GM18907 (cell line): ENCODE data around the gene EIF4E3.

ENCODE experiments used
- ATAC-seq: cut with Tn5 transposase; IDR thresholded peaks from one replicate; pipeline ENCODE4 v1.9.1; 2021; ENCODE audit warnings: mild to moderate bottlenecking, moderate library complexity; ENCODE audit not compliant: unreplicated experiment

EIF4E3 gene

GRCh38 chr3:71651625-71652024 is 73.6 kb downstream of the EIF4E3 start:
- no peak for ATAC-seq

- ATAC-seq, result no peak
These were observed 74.8 kb downstream of the EIF4E3 start for GRCh38 chr3:71650372-71650771.

DNA sequence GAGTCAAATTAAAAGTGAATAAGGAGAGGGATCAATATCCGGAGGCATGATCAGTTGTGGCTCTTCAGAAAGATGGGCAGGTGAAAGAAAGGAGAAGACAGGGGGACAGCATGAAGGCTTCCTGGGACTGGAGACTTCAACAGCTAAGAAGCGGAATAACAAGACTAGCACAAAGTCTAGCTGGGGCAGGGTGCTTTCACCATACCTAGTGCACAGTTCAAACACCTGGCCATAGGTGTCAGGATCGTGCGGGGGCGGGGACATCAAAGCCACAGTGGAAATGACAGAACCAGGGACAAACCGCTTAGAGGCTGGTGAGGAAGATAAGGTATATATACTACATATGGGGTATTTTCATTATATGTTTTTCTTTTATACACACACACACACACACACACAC is 75.4 kb downstream of the EIF4E3 start:
- ATAC-seq, result no peak

DNA sequence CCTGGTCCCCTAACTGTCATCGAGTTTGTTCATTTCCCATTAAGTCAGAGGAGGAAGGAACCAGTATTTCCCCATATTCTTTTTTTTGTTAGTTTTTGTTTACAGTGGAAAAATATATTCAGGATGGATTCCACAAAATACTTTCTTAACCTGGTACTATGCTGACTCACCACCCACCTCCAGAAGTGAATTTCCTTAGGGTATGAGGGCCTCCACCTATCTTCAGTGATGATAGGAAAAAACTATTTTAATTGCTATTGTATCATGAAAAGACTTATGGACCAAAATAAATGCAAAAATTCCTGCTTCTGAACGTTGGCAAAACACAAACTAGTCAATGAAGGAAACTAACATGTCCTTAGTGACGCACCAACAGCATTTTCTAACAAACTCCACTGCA is 77.5 kb downstream of the EIF4E3 start:
- no peak for ATAC-seq

DNA sequence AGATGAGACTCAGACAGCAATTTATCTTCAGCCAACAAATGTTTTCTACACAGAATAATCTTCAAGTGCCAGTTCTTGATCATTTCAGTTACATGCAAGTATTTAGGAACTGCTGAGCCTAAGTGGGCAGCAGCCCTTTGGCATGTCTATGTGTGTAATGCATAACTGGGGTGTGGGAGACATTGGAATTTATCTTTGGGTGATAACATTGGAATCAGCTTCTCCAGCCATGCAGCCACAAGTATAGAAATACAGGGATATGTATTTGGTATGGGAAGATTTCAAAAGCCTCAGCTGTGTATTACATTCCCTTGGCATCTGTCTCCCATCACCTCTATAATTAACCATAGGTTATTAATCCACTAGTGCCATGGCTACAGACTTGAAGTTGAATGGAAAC is 78.2 kb downstream of the EIF4E3 start:
- ATAC-seq, result no peak

GRCh38 chr3:71645140-71645539 is 80.1 kb downstream of the EIF4E3 start:
- no peak for ATAC-seq

- ATAC-seq, result no peak
These were observed 83.5 kb downstream of the EIF4E3 start for GRCh38 chr3:71641674-71642073.

- ATAC-seq, result no peak
These were observed 84.7 kb downstream of the EIF4E3 start for GRCh38 chr3:71640331-71640983.

- ATAC-seq, result no peak
These were observed 88.7 kb downstream of the EIF4E3 start for GRCh38 chr3:71636482-71636881.

GRCh38 chr3:71636001-71636400 is 89.2 kb downstream of the EIF4E3 start:
- ATAC-seq, result no peak

DNA sequence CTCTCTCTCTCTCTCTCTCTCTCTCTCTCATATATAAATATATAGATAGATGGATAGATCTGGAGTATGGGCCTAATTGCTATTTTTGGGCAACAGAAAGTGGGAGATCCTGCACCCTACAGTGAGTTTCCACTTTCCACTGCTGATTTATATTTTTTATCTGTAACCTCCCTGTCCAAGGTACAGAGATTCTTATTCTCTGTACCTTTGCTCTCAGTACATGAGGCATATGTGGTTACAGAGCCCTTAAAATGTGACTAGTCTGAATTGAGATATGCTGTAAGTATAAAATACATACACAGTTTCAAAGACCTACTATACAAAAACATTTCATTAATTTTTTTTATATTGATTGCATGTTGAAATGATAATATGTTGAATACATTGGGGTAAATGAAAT is 90.5 kb downstream of the EIF4E3 start:
- ATAC-seq, result no peak

- no peak for ATAC-seq
These were observed 95.5 kb downstream of the EIF4E3 start for GRCh38 chr3:71629711-71630110.

DNA sequence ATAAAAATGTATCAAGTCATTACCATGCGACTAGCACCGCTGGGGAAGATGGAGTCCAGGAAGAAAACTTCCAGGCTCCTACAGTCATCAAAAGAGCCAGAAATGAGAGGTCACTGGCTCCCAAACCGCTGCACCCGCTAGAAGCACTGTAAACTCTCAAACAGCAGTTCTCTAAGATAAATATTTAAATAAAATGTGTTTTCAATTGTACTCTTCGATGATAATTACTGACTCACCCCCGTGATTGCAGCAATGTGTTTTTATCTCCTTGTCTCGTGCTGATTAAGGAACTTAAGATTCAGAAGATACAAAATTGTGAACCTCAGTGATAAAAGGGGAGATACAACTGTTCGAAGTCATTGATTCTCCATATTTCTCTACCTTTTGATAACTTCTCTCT is 95.9 kb downstream of the EIF4E3 start:
- no peak for ATAC-seq

DNA sequence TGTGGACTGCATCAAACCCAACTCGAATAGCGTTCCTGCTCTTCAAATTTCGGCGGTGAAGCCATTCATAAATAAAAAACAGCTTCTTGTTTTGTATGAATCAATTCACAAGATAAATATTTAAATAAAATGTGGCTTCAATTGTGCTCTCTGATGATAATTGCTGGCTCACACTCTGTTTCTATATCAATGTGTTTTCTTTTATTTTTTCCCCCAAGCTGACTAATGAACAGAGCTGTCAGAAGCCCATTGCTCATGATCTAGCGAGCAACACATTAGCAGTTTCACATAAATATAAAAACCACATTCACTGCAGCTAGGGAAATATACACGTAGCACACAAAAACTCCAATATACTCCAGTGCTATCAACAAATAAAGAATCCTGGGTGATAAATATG is 96.7 kb downstream of the EIF4E3 start:
- ATAC-seq, result no peak

- no peak for ATAC-seq
These were observed 99.5 kb downstream of the EIF4E3 start for GRCh38 chr3:71625676-71626075.
